Gastrocnemius medialis (tissue), 4 donors: Measurements from ENCODE around the gene MIPOL1. TPM values are rescaled to one million over a fixed set of nuclear protein-coding genes. Genes with fewer than 3 reads are reported as not detected.
"Not testable (repeated sequence)": the region's sequence is repeated elsewhere in the genome, so short reads cannot be mapped to it uniquely, and the experiment has no call there.

Source experiments
- ATAC-seq, 2 donors: fragments of 150-250 bp; one replicate each; pipeline ENCODE4 v1.9.1; 2016
- DNase-seq, 2 donors: peaks; one replicate each; pipeline ENCODE4 v3.0.0-alpha.2; 2019
- H3K27ac ChIP-seq, 4 donors: fragments of 200-600 bp; sonication (generic); 1 replicate in 1 of 4; 2 replicates in 3 of 4; pipeline ENCODE4 v1.5.1; 2016 to 2018; ENCODE audit warnings: mild to moderate bottlenecking in 2 of 4, moderate library complexity in 1 of 4
- H3K27me3 ChIP-seq, 3 donors: fragments of 200-600 bp; sonication (generic) in 2 of 3; 1 replicate in 1 of 3; 2 replicates in 2 of 3; pipeline versions ENCODE4 v1.5.1 to v1.6.0; 2016 to 2019; ENCODE audit warnings: mild to moderate bottlenecking in 1 of 3, moderate library complexity in 1 of 3
- H3K36me3 ChIP-seq, 2 donors: fragments of 200-600 bp; sonication (generic) in 1 of 2; one replicate each; pipeline ENCODE4 v1.5.1; 2017 to 2018
- H3K4me1 ChIP-seq, 2 donors: fragments of 200-600 bp; sonication (generic) in 1 of 2; one replicate each; pipeline ENCODE4 v1.5.1; 2016 to 2017; ENCODE audit warnings: mild to moderate bottlenecking in 2 of 2
- H3K4me3 ChIP-seq, 4 donors: fragments of 200-600 bp; sonication (generic) in 3 of 4; 1 replicate in 1 of 4; 2 replicates in 3 of 4; pipeline ENCODE4 v1.5.1; 2016 to 2019; ENCODE audit warnings: mild to moderate bottlenecking in 2 of 4
- H3K9me3 ChIP-seq, 3 donors: fragments of 200-600 bp; sonication (generic) in 2 of 3; 1 replicate in 1 of 3; 2 replicates in 2 of 3; pipeline ENCODE4 v1.5.1; 2016 to 2019
- CTCF ChIP-seq, 5 experiments: fragments of 450-650 bp in 3 of 5; fragments of 200-600 bp in 2 of 5; sonication (generic) in 2 of 5; IDR thresholded peaks in 4 of 5; conservative IDR thresholded peaks in 1 of 5; 1 replicate in 4 of 5; 2 replicates in 1 of 5; pipeline ENCODE4 v1.5.1; 2016 to 2019; ENCODE audit warnings: antibody characterized with exemption in 5 of 5, mild to moderate bottlenecking in 3 of 5, moderate library complexity in 3 of 5
- POLR2A ChIP-seq, 2 donors: fragments of 450-650 bp; IDR thresholded peaks; one replicate each; pipeline ENCODE4 v1.6.1; 2017; ENCODE audit warnings: antibody characterized with exemption in 2 of 2, mild to moderate bottlenecking in 2 of 2, moderate library complexity in 2 of 2
- in situ Hi-C, 4 donors: fragments of 200-750 bp; cut with MboI; loops; one replicate each; pipeline versions ENCODE4 v1.15.0 to v1.8.0; 2017; ENCODE audit warnings: low sequenced_read_pairs in 4 of 4
- intact Hi-C: fragments of 100-400 bp; cut with DNase I; formaldehyde crosslinking; loops from one replicate; pipeline ENCODE4 v1.15.1; 2023; ENCODE audit warnings: low total_unique reads
- total RNA-seq, 4 donors: library from RNA; depleted of rRNA; stranded (reverse); fragments of >200 nt; gene quantifications; one replicate each; pipeline versions ENCODE4 v1.1.0 to v1.2.3, GENCODE V29; 2016

The MIPOL1 gene
- total RNA-seq, 4 donors from 2014 or later: 3.1 to 13.7 (median 4.1) TPM

DNA sequence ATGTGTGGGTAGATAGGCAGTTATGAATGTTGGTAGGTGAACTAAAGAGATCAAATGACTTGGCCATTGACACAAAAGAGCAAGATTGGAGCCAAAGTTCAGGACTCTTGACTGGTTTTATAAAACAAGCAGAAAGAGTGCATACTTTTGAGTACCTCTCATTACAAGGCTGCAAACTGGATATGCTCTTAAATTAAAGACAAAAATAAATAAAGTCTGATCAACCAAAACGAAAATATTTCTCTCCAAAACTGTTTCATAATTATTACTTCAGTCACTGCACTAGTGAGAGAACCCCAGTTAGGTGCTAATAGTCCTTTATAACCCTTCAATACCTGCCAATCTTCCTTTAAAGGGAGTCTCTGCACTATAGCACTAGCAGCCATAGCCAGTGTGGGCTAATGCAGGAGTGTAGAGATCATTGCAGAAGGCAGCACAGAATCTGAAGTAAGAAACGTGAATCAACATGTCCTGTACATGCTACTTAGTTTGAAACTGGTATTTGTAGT, 250.2 kb downstream of the MIPOL1 start:
- H3K9me3 ChIP-seq: no peaks in the 10 kb centered on the region
- TF ChIP-seq POLR2A (IDR thresholded peaks at IDR 0.05) (no peak), CTCF (IDR thresholded peaks at IDR 0.05 in 4 of 5, conservative IDR thresholded peaks at IDR 0.05 in 1 of 5) (no peak)
- no peaks in the 10 kb centered on the region for H3K27me3 ChIP-seq
- H3K36me3 ChIP-seq: no peaks in the 10 kb centered on the region
- intact Hi-C loops: no loop called here
- ATAC-seq (no peak), DNase-seq (no peak)
- in situ Hi-C loops: no loop called here
- no peak overlapping the region for H3K4me3 ChIP-seq
- no peak overlapping the region for H3K27ac ChIP-seq
- H3K4me1 ChIP-seq: no peaks in the 10 kb centered on the region

DNA sequence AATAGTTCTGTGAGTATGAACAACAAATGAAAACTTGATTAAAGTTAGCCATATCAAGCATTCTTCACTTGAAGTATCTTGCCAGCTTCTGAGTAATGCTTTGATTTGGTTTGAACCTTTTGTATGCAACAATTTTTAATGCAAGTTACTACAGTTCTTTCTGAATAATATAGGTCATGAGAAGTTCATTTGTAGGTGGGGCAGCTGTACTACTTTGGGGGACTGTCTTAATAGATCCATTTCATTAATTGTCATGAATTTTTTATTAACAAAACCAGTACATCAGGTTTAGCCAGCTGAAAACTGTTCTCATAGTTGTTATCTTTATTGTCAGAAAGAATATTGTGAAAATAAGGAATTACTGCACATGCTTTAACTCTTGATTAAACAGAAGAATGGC, 254.6 kb downstream of the MIPOL1 start:
- no peak overlapping the region for H3K4me3 ChIP-seq
- ATAC-seq (no peak), DNase-seq (no peak)
- H3K27ac ChIP-seq: no peak overlapping the region
- no peaks in the 10 kb centered on the region for H3K9me3 ChIP-seq
- in situ Hi-C loops (no loop called here), intact Hi-C loops (no loop called here)
- no peaks in the 10 kb centered on the region for H3K27me3 ChIP-seq
- no peaks in the 10 kb centered on the region for H3K36me3 ChIP-seq
- TF ChIP-seq CTCF (IDR thresholded peaks at IDR 0.05 in 4 of 5, conservative IDR thresholded peaks at IDR 0.05 in 1 of 5) (no peak), POLR2A (IDR thresholded peaks at IDR 0.05) (no peak)
- no peaks in the 10 kb centered on the region for H3K4me1 ChIP-seq

DNA sequence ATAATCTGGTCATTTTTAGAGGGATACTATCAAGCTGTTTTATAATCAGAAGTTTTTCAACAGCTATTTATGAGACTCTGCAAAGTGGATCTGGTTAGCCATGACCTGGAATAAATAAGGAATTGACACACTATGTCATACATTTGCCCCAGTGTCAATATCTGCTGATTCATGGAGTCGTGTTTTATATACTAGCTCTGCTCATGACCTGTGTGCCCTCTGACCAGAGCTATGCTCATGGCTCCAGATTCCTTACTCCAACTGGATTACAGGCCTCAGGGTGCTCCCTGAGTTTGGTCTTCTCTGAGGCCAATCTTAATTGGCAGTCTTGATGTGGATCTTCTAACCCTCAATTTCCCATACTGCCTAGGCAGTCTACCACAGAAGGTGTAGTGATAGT, 256.2 kb downstream of the MIPOL1 start:
- H3K27me3 ChIP-seq: no peaks in the 10 kb centered on the region
- H3K36me3 ChIP-seq: no peaks in the 10 kb centered on the region
- no peak overlapping the region for H3K27ac ChIP-seq
- no peaks in the 10 kb centered on the region for H3K9me3 ChIP-seq
- in situ Hi-C loops (no loop called here), intact Hi-C loops (no loop called here)
- no peak overlapping the region for H3K4me3 ChIP-seq
- TF ChIP-seq CTCF (IDR thresholded peaks at IDR 0.05 in 4 of 5, conservative IDR thresholded peaks at IDR 0.05 in 1 of 5) (no peak), POLR2A (IDR thresholded peaks at IDR 0.05) (no peak)
- no peaks in the 10 kb centered on the region for H3K4me1 ChIP-seq
- DNase-seq (no peak), ATAC-seq (no peak)

DNA sequence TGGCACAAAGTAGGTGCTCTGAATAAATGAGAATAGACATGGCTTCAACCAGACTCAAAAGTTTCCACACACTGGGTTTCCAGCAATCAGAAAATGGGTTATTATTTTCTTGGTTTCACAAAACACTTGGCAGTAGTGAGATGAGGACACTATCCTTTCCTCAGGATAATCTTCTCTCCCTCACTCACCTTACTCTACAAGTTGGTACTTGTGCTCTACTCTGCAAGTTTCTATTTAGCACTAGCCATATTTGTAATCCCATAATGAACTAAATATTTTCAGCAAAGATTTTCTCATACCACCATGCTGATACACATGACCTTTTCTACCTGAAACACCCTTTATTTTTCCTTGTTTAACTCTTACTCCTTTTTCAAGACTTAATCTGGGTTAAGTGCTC, 259.6 kb downstream of the MIPOL1 start:
- no peak for DNase-seq
- Histone ChIP-seq H3K36me3 (no peaks in the 10 kb centered on the region), H3K9me3 (no peaks in the 10 kb centered on the region), H3K4me1 (no peaks in the 10 kb centered on the region), H3K27ac (no peak overlapping the region), H3K4me3 (no peak overlapping the region), H3K27me3 (no peaks in the 10 kb centered on the region)
- intact Hi-C loops: no loop called here
- ATAC-seq: no peak
- no peak for TF ChIP-seq CTCF (IDR thresholded peaks at IDR 0.05 in 4 of 5, conservative IDR thresholded peaks at IDR 0.05 in 1 of 5)
- TF ChIP-seq POLR2A (IDR thresholded peaks at IDR 0.05): no peak
- in situ Hi-C loops: no loop called here

DNA sequence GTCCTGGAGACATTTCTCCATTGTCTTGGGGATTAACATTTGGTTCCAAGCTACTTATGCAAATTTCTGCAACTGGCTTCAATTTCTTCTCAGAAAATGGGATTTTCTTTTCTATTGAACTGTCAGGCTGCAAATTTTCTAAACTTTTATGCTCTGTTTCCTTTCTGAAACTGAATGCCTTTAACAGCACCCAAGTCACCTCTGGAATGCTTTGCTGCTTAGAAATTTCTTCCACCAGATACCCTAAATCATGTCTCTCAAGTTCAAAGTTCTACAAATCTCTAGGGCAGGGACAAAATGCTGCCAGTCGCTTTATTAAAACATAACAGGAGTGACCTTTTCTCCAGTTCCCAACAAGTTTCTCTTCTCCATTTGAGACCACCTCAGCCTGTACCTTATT, 264.7 kb downstream of the MIPOL1 start:
- H3K4me1 ChIP-seq, DNase-seq, in situ Hi-C loops, intact Hi-C loops, H3K27ac ChIP-seq, ATAC-seq, H3K27me3 ChIP-seq, H3K4me3 ChIP-seq, H3K9me3 ChIP-seq, H3K36me3 ChIP-seq: not testable (repeated sequence)
